Activated CD4-positive, alpha-beta memory T cell treated with anti-CD3 and anti-CD28 coated beads for 36 hours (primary cell): ENCODE data around the gene TBC1D2. TPM values are rescaled to one million over a fixed set of nuclear protein-coding genes. Genes with fewer than 3 reads are reported as not detected.

ENCODE experiments used
- CTCF ChIA-PET: fragments of 350-600 bp; sonication (Branson Sonifier 250); formaldehyde crosslinking; loops from one replicate; lab custom pipeline; 2021; ENCODE audit warnings: antibody characterized with exemption, inconsistent platforms; lab: Charles Lee
- POLR2A ChIA-PET: fragments of 350-600 bp; sonication (Branson Sonifier 250); formaldehyde crosslinking; loops from one replicate; lab custom pipeline; 2021; ENCODE audit warnings: antibody characterized with exemption; lab: Charles Lee
- DNase-seq: peaks from one replicate; pipeline ENCODE4 v3.0.0-alpha.2; 2020
- H3K27ac Mint-ChIP-seq: one replicate; pipeline ENCODE4 v1.8.0; 2021; ENCODE audit warnings: mixed read lengths
- H3K27me3 Mint-ChIP-seq: one replicate; pipeline ENCODE4 v1.8.0; 2021; ENCODE audit warnings: mixed read lengths
- H3K36me3 Mint-ChIP-seq: one replicate; pipeline ENCODE4 v1.8.0; 2021; ENCODE audit warnings: mixed read lengths
- H3K4me1 Mint-ChIP-seq: one replicate; pipeline ENCODE4 v1.8.0; 2021; ENCODE audit warnings: low read depth, mixed read lengths
- H3K4me3 Mint-ChIP-seq: one replicate; pipeline ENCODE4 v1.8.0; 2021; ENCODE audit warnings: mild to moderate bottlenecking, mixed read lengths
- H3K9me3 Mint-ChIP-seq: one replicate; pipeline ENCODE4 v1.8.0; 2021; ENCODE audit warnings: mixed read lengths
- intact Hi-C: fragments of 100-400 bp; cut with micrococcal nuclease; formaldehyde crosslinking; loops from one replicate; pipeline ENCODE4 v1.15.1; 2023
- microRNA-seq: library from miRNA; unstranded; fragments of <30 nt; microRNA quantifications from one replicate; pipeline ENCODE4 v1.2.0, GENCODE V29; 2022; ENCODE audit warnings: borderline number of aligned reads, borderline microRNAs expressed, borderline replicate concordance
- total RNA-seq, 2 experiments: library from RNA; stranded (reverse); gene quantifications; one replicate each; pipeline ENCODE4 v1.2.3, GENCODE V29; 2021

Gene TBC1D2
- total RNA-seq, 2 experiments from 2014 or later, result 5.2 to 5.3 TPM

DNA sequence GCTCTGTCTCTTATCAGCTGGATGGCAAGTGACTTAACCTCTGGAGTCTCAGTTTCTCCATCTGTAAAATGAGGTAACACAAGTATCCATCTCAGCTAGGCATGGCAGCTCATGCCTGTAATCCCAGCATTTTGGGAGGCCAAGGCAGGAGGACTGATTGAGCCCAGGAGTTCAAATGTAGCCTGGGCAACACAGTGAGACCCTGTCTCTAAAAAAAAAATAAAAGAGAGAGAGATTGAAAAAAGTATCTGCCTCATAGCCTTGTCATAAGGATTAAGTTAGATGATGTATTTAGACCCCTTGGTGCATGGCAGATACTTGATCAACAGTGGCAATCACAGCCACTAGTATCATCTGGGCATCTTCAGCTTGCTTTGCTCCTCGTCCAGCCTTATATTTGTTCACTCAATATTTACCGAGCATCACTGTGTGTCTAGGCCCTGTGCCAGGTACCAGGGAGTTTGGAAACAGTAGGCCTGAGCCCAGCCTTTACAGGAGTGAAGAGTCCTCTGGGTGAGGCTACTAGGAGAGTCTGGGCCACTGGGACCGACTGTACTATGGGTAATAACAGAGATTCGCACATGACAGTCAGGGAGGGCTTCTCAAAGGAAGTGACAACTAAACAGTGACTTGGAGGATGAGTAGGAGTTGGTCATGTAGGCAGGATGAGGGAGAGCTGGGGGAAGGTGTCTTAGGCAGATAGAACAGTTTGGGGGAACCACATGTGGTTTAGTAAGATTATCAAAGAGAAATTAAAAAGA is 97.2 kb downstream of the TBC1D2 start:
- no peak overlapping the region for H3K4me3 Mint-ChIP-seq
- H3K9me3 Mint-ChIP-seq, result no peaks in the 10 kb centered on the region
- intact Hi-C loops, result no loop called here
- no peaks in the 10 kb centered on the region for H3K36me3 Mint-ChIP-seq
- ChIA-PET CTCF (interaction anchor here (1.2 kb wide), 1 partner anchor 123 kb away, joined by 3 read pairs; no protein-coding TSS in a partner anchor), POLR2A (no interaction called here)
- no peak overlapping the region for H3K27ac Mint-ChIP-seq
- DNase-seq, result no peak
- no peaks in the 10 kb centered on the region for H3K27me3 Mint-ChIP-seq
- peaks cover 5% of the 10 kb centered on the region for H3K4me1 Mint-ChIP-seq

DNA sequence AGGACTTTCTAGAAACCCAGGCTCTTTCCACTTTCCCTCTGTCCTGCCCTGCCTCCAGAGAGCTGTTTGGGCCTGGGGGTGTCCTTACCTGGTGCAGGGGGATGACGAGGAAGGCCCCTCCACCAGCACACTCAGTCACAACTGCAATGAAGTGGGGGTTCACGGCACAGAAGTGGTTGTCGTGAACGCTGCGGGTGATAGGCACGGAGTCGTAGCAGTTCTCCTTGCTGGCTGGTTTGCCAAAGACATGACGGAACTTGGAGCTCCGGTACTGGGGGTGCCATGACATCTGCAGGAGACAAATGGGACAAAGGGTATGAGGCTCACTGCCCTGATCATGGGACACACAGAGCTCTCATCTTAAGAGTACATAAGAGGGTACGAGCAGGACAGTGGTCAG is 98.1 kb downstream of the TBC1D2 start:
- Mint-ChIP-seq H3K36me3 (no peaks in the 10 kb centered on the region), H3K27ac (no peak overlapping the region), H3K4me3 (no peak overlapping the region), H3K27me3 (no peaks in the 10 kb centered on the region), H3K4me1 (peaks cover 5% of the 10 kb centered on the region), H3K9me3 (no peaks in the 10 kb centered on the region)
- POLR2A ChIA-PET, result no interaction called here
- DNase-seq, result no peak
- intact Hi-C loops, result no loop called here
- CTCF ChIA-PET, result interaction anchor here (1.2 kb wide), 1 partner anchor 123 kb away, joined by 3 read pairs; no protein-coding TSS in a partner anchor

DNA sequence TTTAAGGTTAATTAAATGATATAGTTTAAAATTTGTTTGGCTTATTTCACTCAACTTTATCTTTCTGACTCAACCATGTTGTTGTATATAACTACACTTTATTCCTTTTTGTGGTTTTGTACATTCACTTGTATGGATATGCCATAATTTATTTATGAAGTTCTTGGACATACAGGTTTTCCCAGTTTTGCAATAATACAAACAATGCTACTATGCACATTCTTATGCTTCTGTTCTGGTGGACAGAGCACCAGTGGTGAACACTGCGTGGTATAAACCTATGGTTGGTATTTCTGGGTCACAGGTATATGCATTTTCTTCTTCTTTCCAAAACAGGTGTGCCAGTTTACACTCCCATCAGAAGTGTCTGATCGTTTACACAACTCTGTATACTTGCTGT is 100.8 kb downstream of the TBC1D2 start:
- intact Hi-C loops, result no loop called here
- Mint-ChIP-seq H3K27ac (no peak overlapping the region), H3K4me3 (no peak overlapping the region), H3K4me1 (peaks cover 7% of the 10 kb centered on the region), H3K9me3 (no peaks in the 10 kb centered on the region), H3K27me3 (no peaks in the 10 kb centered on the region), H3K36me3 (no peaks in the 10 kb centered on the region)
- no peak for DNase-seq
- ChIA-PET POLR2A (no interaction called here), CTCF (no interaction called here)

DNA sequence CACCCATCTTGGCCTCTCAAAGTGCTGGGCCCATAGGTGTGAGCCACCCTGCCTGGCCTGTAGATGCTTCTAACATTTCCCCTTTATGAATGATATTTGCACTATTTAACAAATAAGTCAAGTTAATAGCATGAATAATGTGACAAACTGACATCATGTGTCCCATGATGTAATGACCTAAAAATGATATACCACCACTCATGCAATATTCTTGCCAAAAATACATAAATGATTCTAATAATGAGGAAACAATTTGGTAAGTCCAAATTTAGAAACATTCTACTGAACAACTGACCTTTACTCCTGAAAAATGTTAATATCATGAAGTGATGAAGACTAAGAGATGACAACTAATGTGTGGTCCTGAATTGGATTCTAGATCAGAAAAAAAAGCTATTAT is 102.9 kb downstream of the TBC1D2 start:
- intact Hi-C loops, result no loop called here
- POLR2A ChIA-PET, result no interaction called here

DNA sequence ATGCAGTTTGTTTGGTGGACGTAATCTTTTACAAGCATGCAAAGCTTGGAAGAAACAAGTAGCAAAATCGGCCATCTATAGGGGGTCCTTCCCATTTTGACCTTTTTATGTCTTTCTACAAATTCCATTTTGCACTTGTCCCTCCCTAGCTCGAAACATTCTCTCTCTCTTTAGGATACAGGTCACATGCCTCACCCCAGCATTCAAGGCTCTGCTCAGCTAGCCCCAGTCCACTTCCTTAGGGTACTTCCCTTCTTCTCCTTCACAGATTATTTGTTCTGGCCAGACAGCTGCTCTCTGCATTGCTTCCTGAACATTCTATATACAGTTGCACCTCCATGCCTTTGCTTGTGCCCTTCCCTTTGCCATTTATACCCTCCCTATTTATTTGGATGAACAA is 104.7 kb downstream of the TBC1D2 start:
- intact Hi-C loops, result no loop called here
- H3K27ac Mint-ChIP-seq, result no peak overlapping the region

More for the DNA sequence above, 102.9 kb downstream of the TBC1D2 start:
- no peak for DNase-seq
- Mint-ChIP-seq H3K4me1 (peaks cover 4% of the 10 kb centered on the region), H3K27me3 (no peaks in the 10 kb centered on the region), H3K9me3 (no peaks in the 10 kb centered on the region), H3K27ac (no peak overlapping the region), H3K4me3 (no peak overlapping the region), H3K36me3 (no peaks in the 10 kb centered on the region)
- CTCF ChIA-PET, result interaction anchor here (0.6 kb wide), 1 partner anchor 103 kb away, joined by 6 read pairs; the partner anchor contains the start of gene TBC1D2

DNA sequence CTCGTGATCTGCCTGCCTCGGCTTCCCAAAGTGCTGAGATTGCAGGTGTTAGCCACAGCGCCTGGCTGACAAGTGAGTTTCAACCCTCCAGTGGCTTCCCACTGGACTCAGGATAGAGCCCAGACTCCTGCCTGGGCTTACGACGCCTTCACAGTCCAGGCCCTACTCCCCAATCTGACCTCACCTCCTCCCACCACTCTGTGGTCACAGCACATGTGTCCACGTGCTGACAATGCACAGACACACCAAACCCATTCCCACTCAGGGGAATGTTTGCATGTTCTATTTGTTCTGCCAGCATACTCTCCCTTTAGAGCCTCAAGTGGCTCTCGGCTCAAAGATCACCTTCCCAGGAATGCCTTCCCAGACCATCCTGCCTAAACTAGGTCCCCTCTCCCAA is 105.3 kb downstream of the TBC1D2 start:
- intact Hi-C loops, result no loop called here
- H3K27me3 Mint-ChIP-seq, result no peaks in the 10 kb centered on the region
- peaks cover 6% of the 10 kb centered on the region for H3K4me1 Mint-ChIP-seq
- H3K27ac Mint-ChIP-seq, result no peak overlapping the region
- H3K36me3 Mint-ChIP-seq, result no peaks in the 10 kb centered on the region
- ChIA-PET POLR2A (no interaction called here), CTCF (no interaction called here)
- no peak overlapping the region for H3K4me3 Mint-ChIP-seq
- H3K9me3 Mint-ChIP-seq, result no peaks in the 10 kb centered on the region
- no peak for DNase-seq

More for the DNA sequence above, 104.7 kb downstream of the TBC1D2 start:
- Mint-ChIP-seq H3K27me3 (no peaks in the 10 kb centered on the region), H3K4me3 (no peak overlapping the region), H3K36me3 (no peaks in the 10 kb centered on the region), H3K4me1 (peaks cover 6% of the 10 kb centered on the region), H3K9me3 (no peaks in the 10 kb centered on the region)
- ChIA-PET CTCF (no interaction called here), POLR2A (no interaction called here)
- no peak for DNase-seq

DNA sequence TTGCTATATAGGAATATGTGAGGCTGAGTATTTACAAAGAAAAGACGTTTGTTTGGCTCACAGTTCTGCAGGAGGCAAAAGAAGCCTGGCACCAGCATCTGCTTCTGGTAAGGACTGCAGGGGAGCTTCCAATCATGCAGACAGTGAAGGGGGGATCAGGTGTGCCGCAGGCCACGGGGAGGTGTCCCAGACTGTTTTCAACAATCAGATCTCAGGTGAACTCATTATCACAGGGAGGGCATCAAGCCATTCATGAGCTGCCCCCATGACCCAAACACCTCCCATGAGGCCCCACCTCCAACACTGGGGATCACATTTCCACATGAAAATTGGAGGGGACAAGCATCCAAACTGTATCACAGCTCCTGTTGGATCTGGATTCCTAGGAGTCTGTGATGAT is 106.0 kb downstream of the TBC1D2 start:
- CTCF ChIA-PET, result no interaction called here
- intact Hi-C loops, result no loop called here
- Mint-ChIP-seq H3K4me1 (peaks cover 6% of the 10 kb centered on the region), H3K4me3 (no peak overlapping the region), H3K27me3 (no peaks in the 10 kb centered on the region), H3K27ac (no peak overlapping the region), H3K9me3 (no peaks in the 10 kb centered on the region), H3K36me3 (no peaks in the 10 kb centered on the region)
- POLR2A ChIA-PET, result no interaction called here
- no peak for DNase-seq

Small RNAs within 50 kb of the gene (microRNA-seq; reads per million reads assigned to microRNA genes)
- gene MIR6854, result not detected

Other genes starting within 250 kb of the TBC1D2 start
- gene NANS, start 198.9 kb downstream of the TBC1D2 start, total RNA-seq, result 10 to 100 TPM; 48.4 to 51.9 TPM
- 10 to 100 TPM; 49.1 to 52.7 TPM for gene TRIM14, start 136.4 kb downstream of the TBC1D2 start, total RNA-seq
- gene CORO2A, start 63.0 kb downstream of the TBC1D2 start, total RNA-seq, result 1 to 10 TPM; 9.8 to 9.9 TPM